GM10266 (cell line): ENCODE results near the gene FSTL4.

ENCODE experiments used
- DNase-seq: peaks from one replicate; pipeline ENCODE4 v3.0.0; 2012; ENCODE audit errors: extremely low spot score
- CTCF ChIP-seq: IDR thresholded peaks from 2 replicates; pipeline ENCODE4 v1.5.1; 2012; ENCODE audit warnings: mild to moderate bottlenecking, low read depth; ENCODE audit not compliant: control insufficient read depth, insufficient read depth; ENCODE audit errors: missing control alignments

FSTL4 gene

GRCh38 chr5:133360693-133361472 lies 251.5 kb downstream of the FSTL4 start:
- no peak for TF ChIP-seq CTCF
- no peak for DNase-seq

GRCh38 chr5:133359861-133360260 lies 252.5 kb downstream of the FSTL4 start:
- TF ChIP-seq CTCF: no peak
- no peak for DNase-seq

GRCh38 chr5:133358271-133358670 lies 254.1 kb downstream of the FSTL4 start:
- DNase-seq: no peak
- no peak for TF ChIP-seq CTCF

GRCh38 chr5:133357758-133358157 lies 254.6 kb downstream of the FSTL4 start:
- no peak for DNase-seq
- no peak for TF ChIP-seq CTCF

- DNase-seq: no peak
- no peak for TF ChIP-seq CTCF
Observed at GRCh38 chr5:133356984-133357421, 255.3 kb downstream of the FSTL4 start.

GRCh38 chr5:133356396-133356983 lies 255.9 kb downstream of the FSTL4 start:
- TF ChIP-seq CTCF: no peak
- DNase-seq: no peak
